HG03060 (cell line): Measurements from ENCODE around the gene CAMP.
"Not testable (repeated sequence)": the region's sequence is repeated elsewhere in the genome, so short reads cannot be mapped to it uniquely, and the experiment has no call there.

ENCODE experiments used
- ATAC-seq: cut with Tn5 transposase; IDR thresholded peaks from one replicate; pipeline ENCODE4 v1.9.1; 2021; ENCODE audit warnings: low read depth, moderate number of reproducible peaks; ENCODE audit not compliant: unreplicated experiment

The CAMP gene

GRCh38 chr3:48248095-48248850 is 25.0 kb downstream of the CAMP start:
- ATAC-seq: no peak

- ATAC-seq: no peak
These were observed 33.3 kb downstream of the CAMP start for GRCh38 chr3:48256557-48256956.

DNA sequence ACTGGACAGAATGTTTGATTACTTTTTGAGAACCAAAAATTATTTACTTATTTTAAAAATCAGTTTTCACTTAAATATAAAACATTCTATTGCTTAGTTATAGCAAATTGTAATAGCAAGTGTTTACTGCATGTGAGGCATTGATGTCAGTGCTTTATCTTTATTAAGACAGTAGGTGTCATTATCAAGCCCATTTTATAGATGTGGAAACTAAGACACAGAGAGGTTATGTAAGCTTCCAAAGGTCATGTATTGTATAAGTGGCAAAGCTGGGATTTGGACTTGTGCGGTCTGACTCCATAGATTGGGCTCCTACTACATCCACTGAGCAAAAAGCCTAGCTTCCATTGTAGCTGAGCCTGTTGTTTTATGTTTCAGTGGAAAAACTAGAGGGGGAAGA is 35.2 kb downstream of the CAMP start:
- ATAC-seq: no peak

- no peak for ATAC-seq
These were observed 44.5 kb downstream of the CAMP start for GRCh38 chr3:48267782-48268181.

DNA sequence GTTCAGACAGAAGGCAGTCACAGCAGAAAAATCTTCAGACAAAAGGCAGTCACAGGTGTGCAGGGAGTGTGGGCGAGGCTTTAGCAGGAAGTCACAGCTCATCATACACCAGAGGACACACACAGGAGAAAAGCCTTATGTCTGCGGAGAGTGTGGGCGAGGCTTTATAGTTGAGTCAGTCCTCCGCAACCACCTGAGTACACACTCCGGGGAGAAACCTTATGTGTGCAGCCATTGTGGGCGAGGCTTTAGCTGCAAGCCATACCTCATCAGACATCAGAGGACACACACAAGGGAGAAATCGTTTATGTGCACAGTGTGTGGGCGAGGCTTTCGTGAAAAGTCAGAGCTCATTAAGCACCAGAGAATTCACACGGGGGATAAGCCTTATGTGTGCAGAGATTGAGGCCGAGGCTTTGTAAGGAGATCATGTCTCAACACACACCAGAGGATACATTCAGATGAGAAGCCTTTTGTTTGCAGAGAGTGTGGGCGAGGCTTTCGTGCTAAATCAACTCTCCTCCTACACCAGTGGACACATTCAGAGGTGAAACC is 45.2 kb downstream of the CAMP start:
- ATAC-seq: no peak

- ATAC-seq: no peak
These were observed 45.8 kb downstream of the CAMP start for GRCh38 chr3:48268936-48269561.

- no peak for ATAC-seq
These were observed 46.3 kb downstream of the CAMP start for GRCh38 chr3:48269592-48269991.

DNA sequence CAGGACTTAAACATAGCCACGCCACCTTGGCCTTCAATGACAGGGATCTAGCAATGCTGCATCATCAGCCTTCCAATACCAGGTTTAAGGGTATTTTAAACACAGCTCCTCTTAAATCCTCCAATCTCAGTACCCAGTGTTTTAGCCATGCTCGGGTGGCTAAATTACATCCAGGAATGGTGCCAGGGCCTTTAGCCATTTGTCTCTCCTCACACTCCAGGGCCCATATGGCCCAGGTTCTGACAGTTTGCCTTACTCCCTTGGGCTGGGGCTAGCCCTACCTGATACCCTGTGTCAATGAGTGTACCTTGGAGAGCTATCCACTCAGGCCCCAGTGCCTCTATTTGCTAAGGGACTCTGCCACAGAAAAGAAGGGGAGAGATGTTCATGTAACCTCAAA is 47.0 kb downstream of the CAMP start:
- ATAC-seq: no peak

DNA sequence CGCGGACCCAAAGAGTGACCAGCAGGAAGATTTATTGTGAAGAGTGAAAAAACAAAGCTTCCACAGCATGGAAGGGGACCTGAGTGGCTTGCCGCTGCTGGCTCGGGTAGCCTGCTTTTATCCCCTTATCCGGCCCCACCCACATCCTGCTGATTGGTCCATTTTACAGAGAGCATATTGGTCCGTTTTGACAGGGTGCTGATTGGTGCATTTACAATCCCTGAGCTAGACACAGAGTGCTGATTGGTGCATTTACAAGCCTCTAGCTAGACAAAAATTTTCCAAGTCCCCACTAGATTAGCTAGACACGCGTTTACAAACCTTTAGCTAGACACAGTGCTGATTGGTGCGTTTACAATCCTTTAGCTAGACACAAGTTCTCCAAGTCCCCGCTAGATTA is 47.9 kb downstream of the CAMP start:
- not testable (repeated sequence) for ATAC-seq

DNA sequence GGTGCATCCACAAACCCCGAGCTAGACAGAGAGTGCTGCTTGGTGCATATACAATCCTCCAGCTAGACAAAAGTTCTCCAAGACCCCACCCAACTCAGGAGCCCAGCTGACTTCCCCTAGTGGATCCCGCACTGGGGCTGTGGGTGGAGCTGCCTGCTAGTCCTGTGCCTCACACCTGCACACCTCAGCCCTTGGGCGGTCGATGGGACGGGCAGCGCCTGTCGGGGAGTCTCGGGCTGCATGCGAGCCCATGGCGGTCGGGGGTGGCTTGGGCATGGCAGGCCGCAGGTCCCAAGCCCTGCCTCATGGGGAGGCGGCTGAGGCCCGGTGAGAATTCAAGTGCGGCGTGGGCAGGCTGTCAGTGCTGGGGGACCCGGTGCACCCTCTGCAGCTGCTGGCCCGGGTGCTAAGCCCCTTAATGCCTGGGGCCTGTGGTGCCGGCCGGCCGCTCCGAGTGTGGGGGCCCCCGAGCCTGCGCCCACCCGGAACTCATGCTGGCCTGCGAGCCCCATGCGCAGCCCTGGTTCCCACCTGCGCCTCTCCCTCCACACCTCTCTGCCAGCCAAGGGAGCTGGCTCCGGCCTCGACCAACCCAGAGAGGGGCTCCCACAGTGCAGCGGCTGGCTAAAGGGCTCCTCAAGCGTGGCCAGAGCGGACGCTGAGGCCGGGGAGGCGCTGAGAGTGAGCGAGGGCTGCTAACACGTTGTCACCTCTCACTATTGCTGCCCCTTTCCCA is 48.6 kb downstream of the CAMP start:
- no peak for ATAC-seq

DNA sequence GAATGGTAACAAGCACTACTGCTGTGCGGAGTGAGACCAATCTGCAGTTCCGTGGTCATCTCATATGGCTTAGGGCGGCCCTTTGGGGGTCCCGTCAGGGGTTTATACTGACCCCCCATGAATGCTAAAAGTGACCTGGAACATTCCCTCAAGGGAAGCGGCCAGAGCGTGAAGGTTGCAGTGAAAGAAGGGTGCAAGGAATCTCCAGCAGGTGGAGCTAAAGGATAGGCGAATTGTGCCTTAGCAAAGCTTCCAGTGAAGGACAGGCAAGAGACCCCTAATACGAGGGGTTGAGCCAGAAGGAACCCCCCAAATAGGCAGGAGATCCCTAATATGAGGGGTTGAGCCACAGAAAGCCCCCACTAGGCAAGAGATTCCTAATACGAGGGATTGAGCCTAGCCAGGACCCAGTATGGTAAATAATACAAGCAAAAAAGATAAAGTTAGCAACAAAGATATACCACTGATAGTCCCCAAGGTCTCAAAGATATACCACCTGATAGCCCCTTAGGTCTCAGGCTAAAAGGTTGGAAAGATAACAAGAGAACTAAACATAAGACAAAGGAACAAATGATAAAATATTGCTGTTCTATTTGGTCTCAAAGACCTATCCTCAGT is 50.4 kb downstream of the CAMP start:
- ATAC-seq: no peak

GRCh38 chr3:48274452-48274851 is 51.2 kb downstream of the CAMP start:
- no peak for ATAC-seq
